Heart right ventricle (tissue), 16 donors: ENCODE results near the gene ANTXR1. TPM values are rescaled to one million over a fixed set of nuclear protein-coding genes. Genes with fewer than 3 reads are reported as not detected.
"Not testable (repeated sequence)": the region's sequence is repeated elsewhere in the genome, so short reads cannot be mapped to it uniquely, and the experiment has no call there.

Source experiments
- ATAC-seq, 8 donors: fragments of 200-7000 bp; cut with Tn5 transposase; one replicate each; pipeline ENCODE4 v1.9.1; 2020; ENCODE audit warnings: mild to moderate bottlenecking in 8 of 8, moderate library complexity in 8 of 8, moderate number of reproducible peaks in 1 of 8
- DNase-seq, 2 donors: peaks; one replicate each; pipeline ENCODE4 v3.0.0-alpha.2; 2020
- H3K27ac ChIP-seq, 10 donors: fragments of 200-600 bp; sonication (generic) in 2 of 10; one replicate each; pipeline versions ENCODE4 v1.5.0 to v1.8.0; 2020 to 2022; ENCODE audit warnings: mild to moderate bottlenecking in 3 of 10
- H3K27me3 ChIP-seq, 7 donors: fragments of 200-600 bp; one replicate each; pipeline ENCODE4 v1.8.0; 2021 to 2022; ENCODE audit warnings: mild to moderate bottlenecking in 2 of 7
- H3K36me3 ChIP-seq, 9 donors: fragments of 200-600 bp; sonication (generic) in 1 of 9; one replicate each; pipeline versions ENCODE4 v1.5.0 to v1.8.0; 2020 to 2022; ENCODE audit warnings: mild to moderate bottlenecking in 2 of 9
- H3K4me1 ChIP-seq, 9 donors: fragments of 200-600 bp; sonication (generic) in 1 of 9; one replicate each; pipeline versions ENCODE4 v1.5.0 to v1.8.0; 2020 to 2022; ENCODE audit warnings: mild to moderate bottlenecking in 4 of 9
- H3K4me3 ChIP-seq, 10 donors: fragments of 200-600 bp; sonication (generic) in 2 of 10; one replicate each; pipeline versions ENCODE4 v1.5.0 to v1.8.0; 2020 to 2022; ENCODE audit warnings: mild to moderate bottlenecking in 7 of 10, moderate library complexity in 2 of 10
- H3K9me3 ChIP-seq, 11 donors: fragments of 200-600 bp in 10 of 11; sonication (generic) in 2 of 11; one replicate each; pipeline versions ENCODE4 v1.5.0 to v1.8.0; 2013 to 2022; ENCODE audit warnings: mild to moderate bottlenecking in 2 of 11, control low read depth in 1 of 11, moderate library complexity in 1 of 11
- WGBS, 2 donors: extraction: QIAGEN DNeasy Blood & Tissue Kit; methylation state at CpG; one replicate each; pipeline ENCODE4 v1.1.7; 2013; ENCODE audit warnings: inconsistent platforms in 1 of 2; 5-methylcytosine and 5-hydroxymethylcytosine counted together
- intact Hi-C, 10 donors: fragments of 100-400 bp; cut with DNase I; formaldehyde crosslinking; loops; one replicate each; pipeline versions ENCODE4 v1.11.1 to v1.14.2; 2022
- polyA plus RNA-seq, 2 donors: library from polyadenylated mRNA; stranded (reverse); fragments of 200-250 nt; gene quantifications; one replicate each; pipeline ENCODE4 v1.2.3, GENCODE V29; 2013
- total RNA-seq, 10 donors: library from RNA; stranded (reverse); fragmentation: NEBNext Ultra II Directional in 3 of 10; extraction: Animal tissue kit (Norgen Biotek cat#: 25700) in 3 of 10; gene quantifications; one replicate each; pipeline versions ENCODE4 v1.2.1 to v1.2.4, GENCODE V29; 2021 to 2023
- TF ChIP-seq, protein P1 (sequence below), 9 donors: fragments of 200-600 bp; sonication (generic) in 2 of 9; IDR thresholded peaks; one replicate each; pipeline versions ENCODE4 v1.5.0 to v1.8.0; 2021 to 2022; ENCODE audit warnings: antibody characterized with exemption in 9 of 9, mild to moderate bottlenecking in 5 of 9, moderate library complexity in 1 of 9
- donor health status: Arrhythmogenic right ventricular cardiomyopathy.
- donor health status: ischemic (EF 13 %, LVEDD 7.1; RV severe dilation, severe dysfunction).
- donor health status: healthy with polysubstance abuse.
- donor health status: DM: no; HTN: yes; CAD: no.
- donor health status: DM: no; HTN: no; CAD: no.
- donor health status: ischemic (EF 25% LVEDD 6.9; RV normal size, moderate dysfunction).
- donor health status: ischemic (EF 25% LVEDD 5.7; RV mildly dilated, moderate dysfunction).
- donor health status: healthy.
- donor health status: DM: yes; HTN: yes; CAD: no.
- donor health status: Ischemic cardiomyopathy.
- donor health status: ischemic (EF 35%, LVEDD 5.7; RV mildly dilated, moderate dysfunction).
- donor health status: nonischemic (EF 11% LVEDD 7.7; RV severe dilation, severe dysfunction).
- donor health status: DM: yes; HTN: yes; CAD: no.
- donor health status: PGD.
- donor health status: ischemic (EF 29% LVEDD 5.4; RV normal size, mild dysfunction).
- donor health status: nonischemic (EF 23%, LVEDD 6.1; RV moderate dilation, normal function).

Gene ANTXR1
- total and polyA plus RNA-seq, 12 donors, result 8.9 to 33.1 (median 24.1) TPM

DNA sequence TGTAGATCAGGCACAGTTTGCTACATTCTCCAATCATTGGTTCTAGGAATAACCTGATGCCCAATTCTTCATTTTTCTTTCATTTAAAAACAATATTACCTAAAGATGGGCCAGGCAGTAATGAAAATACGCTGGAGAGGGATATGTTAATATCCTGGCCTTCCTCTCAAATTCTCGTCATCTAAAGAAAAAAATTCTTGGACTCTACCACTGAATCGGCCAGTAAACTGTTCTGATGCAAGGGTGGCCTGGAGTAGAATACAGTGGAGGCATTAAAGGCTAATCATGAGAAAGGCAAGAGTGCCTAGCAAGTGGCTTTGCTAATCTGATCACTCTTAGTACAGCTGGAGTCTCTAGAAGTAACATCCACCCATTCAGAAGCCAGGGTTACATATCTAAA is 157.7 kb downstream of the ANTXR1 start:
- Histone ChIP-seq H3K9me3 (no peaks in the 10 kb centered on the region), H3K27ac (no peak overlapping the region), H3K36me3 (no peaks in the 10 kb centered on the region), H3K27me3 (no peaks in the 10 kb centered on the region), H3K4me3 (no peak overlapping the region), H3K4me1 (peaks cover 4 to 27% (median 15%) of the 10 kb centered on the region in 9 donors)
- TF ChIP-seq, protein P1, sequence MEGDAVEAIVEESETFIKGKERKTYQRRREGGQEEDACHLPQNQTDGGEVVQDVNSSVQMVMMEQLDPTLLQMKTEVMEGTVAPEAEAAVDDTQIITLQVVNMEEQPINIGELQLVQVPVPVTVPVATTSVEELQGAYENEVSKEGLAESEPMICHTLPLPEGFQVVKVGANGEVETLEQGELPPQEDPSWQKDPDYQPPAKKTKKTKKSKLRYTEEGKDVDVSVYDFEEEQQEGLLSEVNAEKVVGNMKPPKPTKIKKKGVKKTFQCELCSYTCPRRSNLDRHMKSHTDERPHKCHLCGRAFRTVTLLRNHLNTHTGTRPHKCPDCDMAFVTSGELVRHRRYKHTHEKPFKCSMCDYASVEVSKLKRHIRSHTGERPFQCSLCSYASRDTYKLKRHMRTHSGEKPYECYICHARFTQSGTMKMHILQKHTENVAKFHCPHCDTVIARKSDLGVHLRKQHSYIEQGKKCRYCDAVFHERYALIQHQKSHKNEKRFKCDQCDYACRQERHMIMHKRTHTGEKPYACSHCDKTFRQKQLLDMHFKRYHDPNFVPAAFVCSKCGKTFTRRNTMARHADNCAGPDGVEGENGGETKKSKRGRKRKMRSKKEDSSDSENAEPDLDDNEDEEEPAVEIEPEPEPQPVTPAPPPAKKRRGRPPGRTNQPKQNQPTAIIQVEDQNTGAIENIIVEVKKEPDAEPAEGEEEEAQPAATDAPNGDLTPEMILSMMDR (IDR thresholded peaks at IDR 0.05), result no peak
- ATAC-seq (no peak), DNase-seq (no peak)
- intact Hi-C loops, result no loop called here
- 81 to 82% methylated on average over 3 of the region's 3 CpGs for WGBS, 2 donors

DNA sequence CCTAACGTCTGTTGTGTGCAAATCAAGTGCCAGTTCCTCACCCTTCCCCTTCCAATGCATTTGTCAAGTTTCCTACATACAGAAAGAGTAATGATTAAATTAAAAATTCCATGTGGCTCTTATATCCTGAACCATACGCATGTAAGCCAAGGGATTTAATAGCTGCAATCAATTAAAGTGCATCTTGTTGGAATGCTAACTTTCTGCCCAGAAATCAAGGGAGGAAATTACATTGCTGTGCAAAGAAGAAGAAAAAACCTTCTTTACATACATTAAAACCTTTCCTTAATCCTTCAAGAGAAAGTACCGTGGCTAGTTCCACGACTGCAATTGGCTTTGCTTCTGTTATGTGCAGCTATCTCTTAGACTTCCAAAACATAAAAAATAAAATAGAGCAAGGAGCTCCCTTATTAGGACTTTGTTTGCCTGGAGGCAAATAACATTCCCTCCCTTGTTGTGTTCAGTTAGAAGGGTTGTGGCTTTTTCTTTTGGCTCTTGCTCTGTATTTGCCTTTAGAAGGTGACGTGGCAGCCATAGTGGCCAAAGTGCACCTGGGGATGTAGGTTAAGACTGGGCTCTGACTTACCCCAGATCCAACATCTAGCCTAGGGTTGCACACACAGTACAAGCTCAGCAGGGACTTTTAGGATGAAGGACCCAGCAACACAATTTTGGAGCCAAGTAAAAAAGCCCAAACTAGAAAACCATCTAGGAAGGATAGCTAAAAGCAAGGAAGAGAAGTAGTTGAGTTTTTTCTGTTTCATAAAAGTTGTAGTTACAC is 158.3 kb downstream of the ANTXR1 start:
- Histone ChIP-seq H3K27ac (no peak overlapping the region), H3K4me3 (no peak overlapping the region), H3K27me3 (no peaks in the 10 kb centered on the region), H3K36me3 (no peaks in the 10 kb centered on the region), H3K9me3 (no peaks in the 10 kb centered on the region), H3K4me1 (peaks cover 4 to 30% (median 18%) of the 10 kb centered on the region in 9 donors)
- 74 to 76% methylated on average over 5 of the region's 5 CpGs for WGBS, 2 donors
- DNase-seq (no peak), ATAC-seq (no peak)
- TF ChIP-seq, protein P1 (IDR thresholded peaks at IDR 0.05), result no peak
- intact Hi-C loops, result no loop called here

DNA sequence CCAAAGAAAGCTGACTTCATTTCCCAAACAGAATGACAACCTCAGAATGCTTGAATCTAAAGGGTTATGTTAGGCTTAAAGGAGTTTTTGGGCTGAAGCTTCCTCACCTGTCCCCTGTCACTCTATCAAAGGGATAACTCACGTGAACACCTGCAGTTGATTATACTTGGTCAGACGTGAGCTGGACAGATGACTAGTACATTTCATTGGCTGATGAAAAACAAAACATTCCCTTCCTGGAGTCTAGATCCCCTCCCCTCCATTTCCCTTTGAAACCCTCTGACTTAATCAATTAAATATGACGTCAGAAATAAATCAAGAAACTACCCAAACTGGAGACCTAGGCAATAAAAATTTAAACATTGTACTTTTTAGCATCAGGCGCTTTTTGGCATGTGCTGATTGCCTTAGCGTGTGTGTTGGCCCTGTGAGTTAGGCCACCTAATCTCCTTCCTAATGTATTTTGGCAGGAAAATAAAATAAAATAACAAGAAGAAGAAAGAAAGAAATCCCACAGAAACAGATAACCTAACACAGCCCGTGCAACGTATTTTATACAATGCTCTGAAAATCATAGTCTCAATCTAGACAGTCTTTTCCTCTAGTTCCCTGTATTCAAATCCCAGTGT is 159.0 kb downstream of the ANTXR1 start:
- Histone ChIP-seq H3K27ac (no peak overlapping the region), H3K9me3 (no peaks in the 10 kb centered on the region), H3K36me3 (no peaks in the 10 kb centered on the region), H3K27me3 (no peaks in the 10 kb centered on the region), H3K4me1 (peaks cover 2 to 33% (median 22%) of the 10 kb centered on the region in 9 donors), H3K4me3 (no peak overlapping the region)
- TF ChIP-seq, protein P1 (IDR thresholded peaks at IDR 0.05), result no peak
- intact Hi-C loops, result no loop called here
- WGBS, 2 donors, result 78 to 79% methylated on average over 7 of the region's 7 CpGs
- ATAC-seq, result no peak
- DNase-seq, result no peak

DNA sequence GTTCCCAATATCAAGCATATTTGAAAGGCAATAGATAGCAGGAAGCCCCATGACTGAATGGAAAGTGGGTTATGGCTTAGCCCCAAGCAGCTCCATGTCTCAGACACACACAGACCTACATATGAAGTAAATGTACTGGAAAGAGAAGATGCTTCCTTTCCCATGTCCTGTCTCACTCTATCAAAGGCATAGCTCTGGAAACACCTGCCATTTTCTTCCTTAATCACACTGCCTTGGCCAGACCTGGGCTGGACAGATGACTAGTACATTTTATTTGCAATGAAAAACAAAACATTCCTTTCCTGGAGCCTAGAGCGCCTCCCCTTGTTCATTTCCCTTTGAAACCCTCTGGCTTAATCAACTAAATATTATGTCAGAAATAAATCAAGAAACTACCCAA is 160.7 kb downstream of the ANTXR1 start:
- DNase-seq (no peak), ATAC-seq (no peak)
- Histone ChIP-seq H3K27ac (no peak overlapping the region), H3K9me3 (no peaks in the 10 kb centered on the region), H3K27me3 (no peaks in the 10 kb centered on the region), H3K36me3 (no peaks in the 10 kb centered on the region), H3K4me3 (no peak overlapping the region), H3K4me1 (peaks cover 0 to 35% (median 21%) of the 10 kb centered on the region in 9 donors)
- 91 to 98% methylated on average over 1 of the region's 1 CpG for WGBS, 2 donors
- TF ChIP-seq, protein P1 (IDR thresholded peaks at IDR 0.05), result no peak
- intact Hi-C loops, result no loop called here

DNA sequence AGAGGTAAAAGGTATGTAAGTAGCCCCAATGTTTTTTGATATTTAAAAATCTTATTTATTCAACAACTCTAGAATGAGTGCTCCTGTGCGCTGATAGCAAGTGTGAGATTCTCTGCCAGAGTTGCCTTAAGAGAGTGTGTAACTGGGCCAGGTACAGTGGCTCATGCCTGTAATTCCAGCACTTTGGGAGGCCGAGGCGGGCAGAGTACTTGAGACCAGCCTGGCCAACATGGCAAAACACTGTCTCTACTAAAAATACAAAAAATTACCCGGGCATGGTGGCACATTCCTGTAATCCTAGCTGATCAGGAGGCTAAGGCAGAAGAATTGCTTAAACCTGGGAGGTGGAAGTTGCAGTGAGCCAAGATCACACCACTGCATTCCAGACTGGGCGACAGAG is 161.2 kb downstream of the ANTXR1 start:
- intact Hi-C loops, H3K9me3 ChIP-seq, DNase-seq, H3K27ac ChIP-seq, H3K27me3 ChIP-seq, H3K4me3 ChIP-seq, H3K36me3 ChIP-seq, ATAC-seq: not testable (repeated sequence)
- 52 to 72% methylated on average over 5 of the region's 5 CpGs for WGBS, 2 donors
- H3K4me1 ChIP-seq, result peaks cover 0 to 37% (median 21%) of the 10 kb centered on the region in 9 donors
